Stimulated activated CD4-positive, alpha-beta T cell treated with anti-CD3 and anti-CD28 coated beads, Interleukin-12 subunit alpha, Interleukin-12 subunit beta, amount 100 ng/mL, for 48 hours (primary cell): ENCODE results near the gene FRRS1L.
A peak's percentile ranks its signal among the peaks of the same experiment; 100 is the strongest.

Experiments used
- DNase-seq, 3 donors: peaks; one replicate each; pipeline ENCODE4 v3.0.0-alpha.2; 2020; ENCODE audit warnings: low read depth in 2 of 3, low spot score in 1 of 3

The FRRS1L gene

GRCh38 chr9:109166771-109167601, at the start of gene FRRS1L:
Gene FRRS1L (minus strand): TSS chr9:109167249. CDS start chr9:109167138, 111 bp downstream.
- DNase-seq, result no peak

GRCh38 chr9:109214414-109214813, 47.4 kb upstream of the FRRS1L start:
- no peak for DNase-seq

- DNase-seq, result no peak
Observed at GRCh38 chr9:109213285-109214121, 46.5 kb upstream of the FRRS1L start.

- no peak for DNase-seq
Observed at GRCh38 chr9:109212768-109213167, 45.7 kb upstream of the FRRS1L start.

GRCh38 chr9:109206670-109207069, 39.6 kb upstream of the FRRS1L start:
- DNase-seq, result no peak

- DNase-seq, result no peak
Observed at GRCh38 chr9:109205526-109205925, 38.5 kb upstream of the FRRS1L start.

- no peak for DNase-seq
Observed at GRCh38 chr9:109203761-109204360, 36.8 kb upstream of the FRRS1L start.

GRCh38 chr9:109199676-109200075, 32.6 kb upstream of the FRRS1L start:
- no peak for DNase-seq

GRCh38 chr9:109198736-109199382, 31.8 kb upstream of the FRRS1L start:
- no peak for DNase-seq

GRCh38 chr9:109193974-109194556, 27.0 kb upstream of the FRRS1L start:
- no peak for DNase-seq

GRCh38 chr9:109192732-109193361, 25.8 kb upstream of the FRRS1L start:
- DNase-seq, result no peak

GRCh38 chr9:109191746-109192145, 24.7 kb upstream of the FRRS1L start:
- DNase-seq, result no peak

- DNase-seq, result no peak
Observed at GRCh38 chr9:109190151-109190550, 23.1 kb upstream of the FRRS1L start.

GRCh38 chr9:109186857-109187520, 19.9 kb upstream of the FRRS1L start:
- no peak for DNase-seq

- DNase-seq, result peak in 1 of 3 donors; percentile 7
Observed at GRCh38 chr9:109182940-109183798, 16.1 kb upstream of the FRRS1L start.

- DNase-seq, result no peak
Observed at GRCh38 chr9:109182550-109182939, 15.5 kb upstream of the FRRS1L start.

- peak; percentile 22 to 48 (median 37) for DNase-seq
Observed at GRCh38 chr9:109181284-109181683, 14.2 kb upstream of the FRRS1L start.

GRCh38 chr9:109179801-109180523, 12.9 kb upstream of the FRRS1L start:
- no peak for DNase-seq
